ENCODE measurements around the gene REG3A.

The REG3A gene

DNA sequence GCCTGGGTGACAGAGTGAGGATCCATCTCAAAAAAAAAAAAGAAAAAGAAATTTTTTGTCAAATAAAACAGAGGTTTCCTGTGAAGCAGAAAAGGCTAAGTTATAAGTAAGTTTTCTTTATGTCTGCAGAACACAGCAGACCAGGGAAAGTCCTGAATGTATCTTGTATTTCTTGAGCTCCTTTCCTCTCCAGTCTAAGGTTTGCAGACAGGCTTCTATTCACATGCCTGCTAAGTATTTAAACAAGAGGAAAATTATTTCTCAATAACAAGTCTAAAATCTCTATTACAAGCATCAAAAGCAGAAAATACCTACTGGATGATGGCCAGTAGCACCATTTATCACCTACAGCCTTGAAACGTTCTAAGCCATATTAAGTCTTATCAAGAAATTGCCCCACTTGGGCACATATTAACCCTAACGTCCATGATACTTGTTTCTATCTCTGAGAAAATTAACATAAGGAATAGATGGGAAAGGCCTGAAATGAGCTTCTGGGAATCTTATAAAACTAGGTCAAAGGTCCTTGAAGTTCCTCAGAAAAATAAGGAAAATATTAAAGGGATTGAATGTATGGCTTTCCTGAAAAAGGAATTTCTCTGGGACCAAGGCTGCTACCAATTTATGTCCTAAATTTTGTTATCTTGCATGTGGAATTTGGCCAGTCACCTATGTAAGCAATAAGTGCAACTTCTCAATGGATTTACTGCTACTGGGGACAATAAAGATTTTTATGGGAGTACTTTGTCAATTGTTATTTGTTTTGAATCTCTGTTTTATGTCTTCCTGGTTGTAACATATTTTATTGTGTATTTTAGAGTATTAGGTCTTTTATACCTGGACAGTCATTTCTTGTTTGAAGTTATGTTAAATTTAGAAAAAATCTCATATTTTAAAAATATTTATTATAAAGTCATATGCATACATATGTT is 42.3 kb downstream of the REG3A start:
- DNase-seq = no peak

DNA sequence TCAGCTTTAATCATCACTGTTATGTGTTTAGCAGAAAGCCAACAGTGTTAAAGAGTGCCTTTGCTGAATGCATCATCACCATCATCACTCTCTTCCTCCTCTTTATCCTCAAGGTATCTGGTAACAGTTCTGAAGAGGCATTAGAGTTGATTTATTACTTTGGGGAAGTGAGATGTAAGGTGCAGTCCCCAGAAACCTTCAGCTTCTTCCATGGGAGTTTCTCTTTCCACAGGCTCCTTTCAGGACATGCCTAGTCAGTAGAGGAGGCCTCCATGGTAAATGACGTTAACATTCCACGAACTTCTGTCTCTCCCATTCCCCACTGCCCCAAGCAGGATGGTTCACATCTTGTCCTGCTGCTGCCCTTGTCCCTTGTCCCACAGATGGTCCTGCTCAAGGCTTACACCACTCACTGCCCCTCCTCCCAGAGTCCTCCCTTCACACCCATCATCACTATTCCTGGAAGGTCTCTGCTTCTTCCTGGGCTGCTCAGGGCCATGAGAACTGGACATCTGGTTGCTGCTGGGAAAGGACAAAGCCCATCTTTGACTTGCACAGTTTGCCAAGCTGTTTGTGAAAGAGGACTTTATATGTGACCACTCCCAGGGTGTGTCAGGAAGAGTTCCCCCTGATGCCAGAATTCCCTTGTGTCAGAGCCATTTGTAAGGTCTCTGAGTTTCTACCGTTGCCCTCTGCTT is 44.6 kb downstream of the REG3A start:
- no peak for DNase-seq

DNA sequence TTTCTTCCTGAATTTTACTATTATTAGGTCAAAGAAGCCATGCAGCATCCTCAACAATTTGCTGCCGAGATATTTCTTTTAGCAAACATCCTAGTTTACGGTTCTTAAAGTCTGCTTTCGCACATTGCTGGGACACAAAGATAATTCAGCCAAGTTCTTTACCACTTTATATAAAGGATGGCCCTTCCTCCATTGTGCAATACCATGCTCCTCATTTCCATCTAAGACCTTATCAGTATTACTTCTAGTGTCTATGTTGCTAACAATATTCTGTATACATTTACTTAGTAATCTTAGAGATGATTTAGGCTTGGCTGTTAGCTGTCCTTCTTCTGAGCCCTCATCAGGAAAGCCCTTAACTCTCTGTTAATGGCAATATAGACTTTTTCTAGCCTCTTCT is 47.3 kb downstream of the REG3A start:
- DNase-seq = no peak

Measured in fibroblast of skin of right biceps (primary cell).